ENCODE results near the gene AP3D1.

GRCh38 chr19:2173388-2173766 lies 22.0 kb upstream of the AP3D1 start:
- TF ChIP-seq CTCF (IDR thresholded peaks at IDR 0.05) (no peak), EP300 (IDR thresholded peaks at IDR 0.05) (no peak), POLR2A (IDR thresholded peaks at IDR 0.05) (no peak)
